Stomach (tissue), 4 donors: ENCODE data around the gene JOSD1.

Experiments used
- POLR2A ChIP-seq, 4 donors: fragments of 450-650 bp; IDR thresholded peaks; one replicate each; pipeline ENCODE4 v1.6.1; 2016; ENCODE audit warnings: antibody characterized with exemption in 4 of 4, control low read depth in 2 of 4, mild to moderate bottlenecking in 1 of 4, moderate library complexity in 1 of 4
- POLR2AphosphoS5 ChIP-seq, 3 donors: sonication (generic); formaldehyde crosslinking; IDR thresholded peaks; one replicate each; pipeline ENCODE4 v1.6.1; 2016; ENCODE audit warnings: antibody characterized with exemption in 3 of 3
- TF ChIP-seq, protein P1 (sequence below), 7 experiments: fragments of 450-650 bp in 4 of 7; fragments of 200-600 bp in 3 of 7; sonication (generic) in 3 of 7; IDR thresholded peaks; one replicate each; pipeline ENCODE4 v1.5.1; 2016 to 2019; ENCODE audit warnings: antibody characterized with exemption in 7 of 7, control low read depth in 2 of 7, mild to moderate bottlenecking in 1 of 7

DNA sequence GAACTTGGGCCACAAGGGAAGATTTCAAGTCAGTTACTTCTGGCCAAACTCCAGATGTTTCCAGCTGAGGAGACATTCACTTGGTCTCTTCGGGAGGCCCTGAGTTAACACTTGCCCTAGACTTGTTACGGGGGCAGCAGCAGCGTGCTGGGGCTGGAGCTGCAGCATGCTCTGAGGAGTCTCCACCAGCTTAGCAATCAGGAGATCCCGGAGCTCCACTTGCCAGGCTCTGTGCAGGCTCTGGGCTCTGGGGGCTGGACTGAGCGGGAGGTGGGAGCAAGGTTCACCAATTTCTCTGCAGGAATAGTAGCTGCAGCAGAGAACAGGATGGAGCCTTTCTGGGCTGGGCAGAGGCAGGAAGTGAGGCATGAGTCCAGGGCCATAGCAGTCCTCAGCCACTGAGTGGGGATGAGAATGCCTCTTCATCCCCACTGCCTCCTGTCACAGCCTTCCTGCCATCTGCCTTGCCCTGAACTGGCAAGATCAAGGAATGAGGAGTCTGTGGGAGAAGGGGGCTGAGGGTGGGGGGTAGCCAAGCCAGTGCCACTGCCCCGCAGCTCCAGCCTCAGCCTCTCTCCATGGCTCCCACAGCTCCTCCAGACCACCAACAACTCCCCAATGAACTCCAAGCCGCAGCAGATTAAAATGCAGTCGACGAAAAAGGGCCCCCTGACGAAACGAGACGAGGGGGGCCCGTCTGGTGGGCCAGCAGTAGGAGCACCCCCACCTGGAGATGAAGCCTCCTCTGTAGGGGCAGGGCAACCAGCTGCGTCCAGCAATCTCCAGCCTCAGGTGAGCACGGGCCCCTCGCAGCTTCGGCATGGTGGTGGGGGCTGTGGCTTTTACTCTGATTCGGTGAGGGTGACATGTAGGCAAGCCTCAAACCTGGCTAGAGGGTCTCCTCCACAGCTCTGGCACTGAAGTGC is 28.4 kb upstream of the JOSD1 start:
- TF ChIP-seq, protein P1, sequence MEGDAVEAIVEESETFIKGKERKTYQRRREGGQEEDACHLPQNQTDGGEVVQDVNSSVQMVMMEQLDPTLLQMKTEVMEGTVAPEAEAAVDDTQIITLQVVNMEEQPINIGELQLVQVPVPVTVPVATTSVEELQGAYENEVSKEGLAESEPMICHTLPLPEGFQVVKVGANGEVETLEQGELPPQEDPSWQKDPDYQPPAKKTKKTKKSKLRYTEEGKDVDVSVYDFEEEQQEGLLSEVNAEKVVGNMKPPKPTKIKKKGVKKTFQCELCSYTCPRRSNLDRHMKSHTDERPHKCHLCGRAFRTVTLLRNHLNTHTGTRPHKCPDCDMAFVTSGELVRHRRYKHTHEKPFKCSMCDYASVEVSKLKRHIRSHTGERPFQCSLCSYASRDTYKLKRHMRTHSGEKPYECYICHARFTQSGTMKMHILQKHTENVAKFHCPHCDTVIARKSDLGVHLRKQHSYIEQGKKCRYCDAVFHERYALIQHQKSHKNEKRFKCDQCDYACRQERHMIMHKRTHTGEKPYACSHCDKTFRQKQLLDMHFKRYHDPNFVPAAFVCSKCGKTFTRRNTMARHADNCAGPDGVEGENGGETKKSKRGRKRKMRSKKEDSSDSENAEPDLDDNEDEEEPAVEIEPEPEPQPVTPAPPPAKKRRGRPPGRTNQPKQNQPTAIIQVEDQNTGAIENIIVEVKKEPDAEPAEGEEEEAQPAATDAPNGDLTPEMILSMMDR (IDR thresholded peaks at IDR 0.05) = no peak
- no peak for TF ChIP-seq POLR2A (IDR thresholded peaks at IDR 0.05)
- TF ChIP-seq POLR2AphosphoS5 (IDR thresholded peaks at IDR 0.05) = no peak
